Measurements from ENCODE around the gene SLC41A2.
A peak's percentile ranks its signal among the peaks of the same experiment; 100 is the strongest.

Gene SLC41A2

DNA sequence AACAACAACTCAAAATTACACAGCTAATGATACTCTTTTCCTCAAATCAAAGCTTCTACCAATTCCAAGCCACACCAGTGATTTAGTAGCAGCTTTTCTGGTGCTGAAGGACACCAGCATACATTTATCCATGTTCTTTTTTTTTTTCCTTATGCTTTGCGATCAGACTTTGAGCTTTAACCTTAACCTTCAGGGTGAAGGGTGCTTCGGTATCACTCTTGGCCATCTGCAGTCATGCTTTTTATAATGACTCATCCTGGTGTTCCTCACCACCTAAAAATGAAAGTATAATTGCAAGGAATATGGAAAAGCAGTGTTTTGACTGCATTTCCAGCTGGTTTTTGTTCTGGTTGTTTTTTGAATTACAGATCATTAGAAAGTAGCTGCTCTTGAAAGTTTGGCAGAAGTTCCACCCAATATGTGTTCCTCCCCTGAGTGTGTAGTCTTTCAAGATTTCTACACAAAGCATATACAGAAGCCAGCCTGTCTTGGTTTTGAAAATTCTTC is 1.3 kb upstream of the SLC41A2 start:
- Histone ChIP-seq H4K20me1 (ENCODE audit: control insufficient read depth, insufficient read depth, low read depth, low read length) (no peaks in the 10 kb centered on the region), H3K4me2 (ENCODE audit: low read length) (peak overlapping the region; percentile 90), H3K9me3 (ENCODE audit: control insufficient read depth, insufficient read depth, low read length) (no peaks in the 10 kb centered on the region), H3K36me3 (ENCODE audit: control insufficient read depth, low read length) (no peaks in the 10 kb centered on the region), H3K27ac (ENCODE audit: low read depth, low read length) (no peak overlapping the region), H3F3A (ENCODE audit: control insufficient read depth, insufficient read depth) (peaks cover 4% of the 10 kb centered on the region; the same call in 1 of the 2 replicates), H3K4me1 (ENCODE audit: control insufficient read depth, low read length) (peaks cover 27% of the 10 kb centered on the region), H3K27me3 (ENCODE audit: control insufficient read depth, low read length) (peaks cover 16% of the 10 kb centered on the region), H3K79me2 (ENCODE audit: control insufficient read depth, low read length) (no peaks in the 10 kb centered on the region), H3K4me3 (ENCODE audit: low read length) (peak overlapping the region; percentile 85), H3K9me2 (replicated peaks; ENCODE audit: control insufficient read depth, low read length) (no peaks in the 10 kb centered on the region)
- TF ChIP-seq, protein P1, sequence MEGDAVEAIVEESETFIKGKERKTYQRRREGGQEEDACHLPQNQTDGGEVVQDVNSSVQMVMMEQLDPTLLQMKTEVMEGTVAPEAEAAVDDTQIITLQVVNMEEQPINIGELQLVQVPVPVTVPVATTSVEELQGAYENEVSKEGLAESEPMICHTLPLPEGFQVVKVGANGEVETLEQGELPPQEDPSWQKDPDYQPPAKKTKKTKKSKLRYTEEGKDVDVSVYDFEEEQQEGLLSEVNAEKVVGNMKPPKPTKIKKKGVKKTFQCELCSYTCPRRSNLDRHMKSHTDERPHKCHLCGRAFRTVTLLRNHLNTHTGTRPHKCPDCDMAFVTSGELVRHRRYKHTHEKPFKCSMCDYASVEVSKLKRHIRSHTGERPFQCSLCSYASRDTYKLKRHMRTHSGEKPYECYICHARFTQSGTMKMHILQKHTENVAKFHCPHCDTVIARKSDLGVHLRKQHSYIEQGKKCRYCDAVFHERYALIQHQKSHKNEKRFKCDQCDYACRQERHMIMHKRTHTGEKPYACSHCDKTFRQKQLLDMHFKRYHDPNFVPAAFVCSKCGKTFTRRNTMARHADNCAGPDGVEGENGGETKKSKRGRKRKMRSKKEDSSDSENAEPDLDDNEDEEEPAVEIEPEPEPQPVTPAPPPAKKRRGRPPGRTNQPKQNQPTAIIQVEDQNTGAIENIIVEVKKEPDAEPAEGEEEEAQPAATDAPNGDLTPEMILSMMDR (IDR thresholded peaks at IDR 0.05; ENCODE audit: low read depth, low read length, poor library complexity, severe bottlenecking), result no peak
- TF ChIP-seq EZH2phosphoT487 (IDR thresholded peaks at IDR 0.05; ENCODE audit: borderline replicate concordance, low read length), result no peak

DNA sequence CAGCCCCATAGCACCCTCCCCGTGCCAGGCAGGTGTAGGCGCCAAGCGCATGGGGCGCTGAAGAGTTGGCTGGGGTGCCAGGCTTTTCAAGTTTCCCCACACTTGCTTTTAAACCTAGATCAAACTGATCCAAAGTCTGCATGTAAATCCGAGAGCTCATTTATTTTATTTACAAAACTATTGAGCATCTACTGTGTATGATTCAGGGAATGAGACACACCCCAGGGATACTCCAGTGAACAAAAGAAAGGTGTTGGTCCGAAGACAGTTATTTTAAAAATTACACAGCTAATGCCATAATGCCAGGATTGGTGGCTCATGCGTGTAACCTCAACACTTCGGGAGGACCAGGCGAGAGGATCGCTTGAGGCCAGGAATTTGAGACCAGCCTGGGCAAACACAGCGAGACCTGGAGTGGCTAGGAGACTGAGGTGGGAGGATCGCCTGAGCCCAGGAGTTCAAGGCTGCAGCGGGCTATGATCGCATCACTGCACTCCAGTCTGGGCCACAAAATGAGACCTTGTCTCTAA is 780 bp upstream of the SLC41A2 start:
- TF ChIP-seq EZH2phosphoT487 (IDR thresholded peaks at IDR 0.05; ENCODE audit: borderline replicate concordance, low read length), result no peak
- TF ChIP-seq, protein P1 (IDR thresholded peaks at IDR 0.05; ENCODE audit: low read depth, low read length, poor library complexity, severe bottlenecking), result peak; percentile 55
- H3F3A ChIP-seq (ENCODE audit: control insufficient read depth, insufficient read depth), result peaks cover 4% of the 10 kb centered on the region; the same call in 1 of the 2 replicates
- no peaks in the 10 kb centered on the region for H3K9me2 ChIP-seq (replicated peaks; ENCODE audit: control insufficient read depth, low read length)
- no peaks in the 10 kb centered on the region for H3K36me3 ChIP-seq (ENCODE audit: control insufficient read depth, low read length)
- no peaks in the 10 kb centered on the region for H3K9me3 ChIP-seq (ENCODE audit: control insufficient read depth, insufficient read depth, low read length)
- H3K27me3 ChIP-seq (ENCODE audit: control insufficient read depth, low read length), result peaks cover 16% of the 10 kb centered on the region
- peak overlapping the region; percentile 85 for H3K4me3 ChIP-seq (ENCODE audit: low read length)
- H3K27ac ChIP-seq (ENCODE audit: low read depth, low read length), result peak overlapping the region; percentile 22; the same call in 1 of the 2 replicates
- no peaks in the 10 kb centered on the region for H3K79me2 ChIP-seq (ENCODE audit: control insufficient read depth, low read length)
- H3K4me2 ChIP-seq (ENCODE audit: low read length), result peak overlapping the region; percentile 90
- H3K4me1 ChIP-seq (ENCODE audit: control insufficient read depth, low read length), result peaks cover 28% of the 10 kb centered on the region
- H4K20me1 ChIP-seq (ENCODE audit: control insufficient read depth, insufficient read depth, low read depth, low read length), result no peaks in the 10 kb centered on the region

DNA sequence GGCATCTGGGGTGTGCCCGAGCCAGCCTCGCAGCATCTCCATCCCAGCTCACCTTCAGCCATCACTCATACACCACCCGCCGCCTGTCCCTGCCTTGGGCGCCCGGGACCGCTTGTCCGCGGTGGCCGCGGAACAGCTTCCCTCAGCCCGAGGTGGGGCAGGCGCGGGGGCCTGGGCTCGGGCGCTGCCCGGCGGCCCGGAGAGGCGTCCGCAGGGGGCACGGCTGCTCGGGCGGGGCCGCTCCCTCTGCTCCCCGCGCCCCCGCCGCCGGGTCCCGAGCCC is 430 bp downstream of the SLC41A2 start:
- no peak for TF ChIP-seq EZH2phosphoT487 (IDR thresholded peaks at IDR 0.05; ENCODE audit: borderline replicate concordance, low read length)
- TF ChIP-seq, protein P1 (IDR thresholded peaks at IDR 0.05; ENCODE audit: low read depth, low read length, poor library complexity, severe bottlenecking), result no peak
- Histone ChIP-seq H3K27me3 (ENCODE audit: control insufficient read depth, low read length) (peaks cover 16% of the 10 kb centered on the region), H3K4me3 (ENCODE audit: low read length) (peak overlapping the region; percentile 85), H3K9me3 (ENCODE audit: control insufficient read depth, insufficient read depth, low read length) (no peaks in the 10 kb centered on the region), H3K79me2 (ENCODE audit: control insufficient read depth, low read length) (no peaks in the 10 kb centered on the region), H3K9me2 (replicated peaks; ENCODE audit: control insufficient read depth, low read length) (no peaks in the 10 kb centered on the region), H3F3A (ENCODE audit: control insufficient read depth, insufficient read depth) (peaks cover 4% of the 10 kb centered on the region; the same call in 1 of the 2 replicates), H4K20me1 (ENCODE audit: control insufficient read depth, insufficient read depth, low read depth, low read length) (no peaks in the 10 kb centered on the region), H3K36me3 (ENCODE audit: control insufficient read depth, low read length) (no peaks in the 10 kb centered on the region), H3K4me2 (ENCODE audit: low read length) (peak overlapping the region; percentile 90), H3K27ac (ENCODE audit: low read depth, low read length) (no peak overlapping the region), H3K4me1 (ENCODE audit: control insufficient read depth, low read length) (peaks cover 35% of the 10 kb centered on the region)
